Ishikawa (cell line): ENCODE measurements around the gene ANO8.

Source experiments
- CEBPB ChIP-seq: IDR thresholded peaks from 2 replicates; pipeline ENCODE4 v1.6.1; 2012
- CREB1 ChIP-seq: IDR thresholded peaks from 2 replicates; pipeline ENCODE4 v1.6.1; 2012; ENCODE audit warnings: low read depth
- EGR1 ChIP-seq: IDR thresholded peaks from 2 replicates; pipeline ENCODE4 v1.6.1; 2012
- EP300 ChIP-seq: IDR thresholded peaks from 2 replicates; pipeline ENCODE4 v1.6.1; 2012; ENCODE audit warnings: borderline replicate concordance
- FOXM1 ChIP-seq: IDR thresholded peaks from 2 replicates; pipeline ENCODE4 v1.6.1; 2012; ENCODE audit warnings: low read depth, borderline replicate concordance
- MAX ChIP-seq: IDR thresholded peaks from 2 replicates; pipeline ENCODE4 v1.6.1; 2012
- NFIC ChIP-seq: IDR thresholded peaks from 2 replicates; pipeline ENCODE4 v1.6.1; 2012
- RAD21 ChIP-seq: IDR thresholded peaks from 2 replicates; pipeline ENCODE4 v1.6.1; 2012; ENCODE audit warnings: low read depth
- REST ChIP-seq: IDR thresholded peaks from 2 replicates; pipeline ENCODE4 v1.6.1; 2012; ENCODE audit warnings: low read depth, mild to moderate bottlenecking
- TAF1 ChIP-seq: IDR thresholded peaks from 2 replicates; pipeline ENCODE4 v1.6.1; 2012; ENCODE audit warnings: low read depth, mild to moderate bottlenecking
- TCF12 ChIP-seq: IDR thresholded peaks from 2 replicates; pipeline ENCODE4 v1.6.1; 2012; ENCODE audit warnings: low read depth
- TEAD4 ChIP-seq: IDR thresholded peaks from 2 replicates; pipeline ENCODE4 v1.6.1; 2012
- USF1 ChIP-seq: IDR thresholded peaks from 2 replicates; pipeline ENCODE4 v1.6.1; 2012
- YY1 ChIP-seq: IDR thresholded peaks from 2 replicates; pipeline ENCODE4 v1.6.1; 2012; ENCODE audit warnings: low read depth
- ZBTB7A ChIP-seq: IDR thresholded peaks from 2 replicates; pipeline ENCODE4 v1.6.1; 2012; ENCODE audit warnings: low read depth

Gene ANO8

GRCh38 chr19:17282488-17283125, 52.0 kb downstream of the ANO8 start:
- TF ChIP-seq TAF1 (no peak), EP300 (no peak), ZBTB7A (no peak), TCF12 (peak; percentile 47; the same call in 1 of the 2 replicates), USF1 (peak; percentile 33; the same call in 1 of the 2 replicates), MAX (peak; percentile 98), RAD21 (peak; percentile 91)

GRCh38 chr19:17281391-17282304, 53.0 kb downstream of the ANO8 start, which contains the start of gene ANKLE1:
TSS of gene ANKLE1 (plus strand) at chr19:17281901. CDS start at chr19:17281921, 20 bp downstream.
- TF ChIP-seq EGR1 (no peak), YY1 (no peak), CREB1 (no peak), TEAD4 (no peak), TAF1 (no peak), TCF12 (no peak), EP300 (no peak)

- TF ChIP-seq NFIC (no peak), CEBPB (no peak), EP300 (no peak), YY1 (no peak), RAD21 (no peak), TCF12 (no peak), FOXM1 (no peak), TEAD4 (no peak), EGR1 (no peak), MAX (no peak), ZBTB7A (no peak), CREB1 (no peak), USF1 (no peak), REST (no peak), TAF1 (no peak)
Observed at GRCh38 chr19:17279436-17279835, 55.2 kb downstream of the ANO8 start.

GRCh38 chr19:17275441-17276175, 59.0 kb downstream of the ANO8 start:
- TF ChIP-seq TAF1: no peak
- no peak for TF ChIP-seq FOXM1
- TF ChIP-seq CEBPB: no peak
- no peak for TF ChIP-seq NFIC
- no peak for TF ChIP-seq REST
- TF ChIP-seq EP300: no peak
- no peak for TF ChIP-seq EGR1
- no peak for TF ChIP-seq YY1
- TF ChIP-seq ZBTB7A: no peak
- no peak for TF ChIP-seq MAX
- no peak for TF ChIP-seq TEAD4
- no peak for TF ChIP-seq USF1
- TF ChIP-seq TCF12: no peak
